Measurements from ENCODE around the gene AUTS2. TPM values are rescaled to one million over a fixed set of nuclear protein-coding genes. Genes with fewer than 3 reads are reported as not detected.

The AUTS2 gene
- polyA plus RNA-seq, 3 donors: 3.1 to 8.3 (median 7.9) TPM

- 61 to 86% (median 83%) methylated on average over 4 of the region's 4 CpGs for WGBS, 3 donors
- H3K27ac ChIP-seq (ENCODE audit: low read depth, low read length): no peak overlapping the region
Observed at GRCh38 chr7:69759373-69759772, 161.1 kb downstream of the AUTS2 start.

GRCh38 chr7:69761290-69761922 lies 163.1 kb downstream of the AUTS2 start:
- no peak overlapping the region for H3K27ac ChIP-seq (ENCODE audit: low read depth, low read length)
- WGBS, 3 donors: 58 to 70% (median 59%) methylated on average over 5 of the region's 5 CpGs

- no peak overlapping the region for H3K27ac ChIP-seq (ENCODE audit: low read depth, low read length)
- WGBS, 3 donors: 90 to 93% (median 93%) methylated on average over 3 of the region's 3 CpGs
Observed at GRCh38 chr7:69762821-69763352, 164.6 kb downstream of the AUTS2 start.

GRCh38 chr7:69763513-69763912 lies 165.2 kb downstream of the AUTS2 start:
- no peak overlapping the region for H3K27ac ChIP-seq (ENCODE audit: low read depth, low read length)
- WGBS, 3 donors: 78 to 95% (median 79%) methylated on average over 3 of the region's 3 CpGs

GRCh38 chr7:69764147-69764546 lies 165.9 kb downstream of the AUTS2 start:
- no peak overlapping the region for H3K27ac ChIP-seq (ENCODE audit: low read depth, low read length)
- 82 to 96% (median 89%) methylated on average over 4 of the region's 4 CpGs for WGBS, 3 donors

GRCh38 chr7:69764681-69765080 lies 166.4 kb downstream of the AUTS2 start:
- WGBS, 3 donors: 88 to 97% (median 93%) methylated on average over 2 of the region's 2 CpGs
- H3K27ac ChIP-seq (ENCODE audit: low read depth, low read length): no peak overlapping the region

- WGBS, 3 donors: 53 to 94% (median 55%) methylated on average over 2 of the region's 2 CpGs
- H3K27ac ChIP-seq (ENCODE audit: low read depth, low read length): no peak overlapping the region
Observed at GRCh38 chr7:69765879-69766278, 167.6 kb downstream of the AUTS2 start.

- no peak overlapping the region for H3K27ac ChIP-seq (ENCODE audit: low read depth, low read length)
- WGBS, 3 donors: 41 to 51% (median 43%) methylated on average over 1 of the region's 1 CpG
Observed at GRCh38 chr7:69768986-69769595, 170.8 kb downstream of the AUTS2 start.

GRCh38 chr7:69769826-69770225 lies 171.6 kb downstream of the AUTS2 start:
- H3K27ac ChIP-seq (ENCODE audit: low read depth, low read length): no peak overlapping the region
- WGBS, 3 donors: 85 to 92% (median 91%) methylated on average over 1 of the region's 1 CpG

- WGBS, 3 donors: 76 to 87% (median 86%) methylated on average over 6 of the region's 6 CpGs
- no peak overlapping the region for H3K27ac ChIP-seq (ENCODE audit: low read depth, low read length)
Observed at GRCh38 chr7:69770613-69771012, 172.3 kb downstream of the AUTS2 start.

GRCh38 chr7:69772718-69773436 lies 174.6 kb downstream of the AUTS2 start:
- WGBS, 3 donors: 63 to 91% (median 84%) methylated on average over 8 to 9 of the region's 9 CpGs
- H3K27ac ChIP-seq (ENCODE audit: low read depth, low read length): no peak overlapping the region

GRCh38 chr7:69773535-69774225 lies 175.4 kb downstream of the AUTS2 start:
- H3K27ac ChIP-seq (ENCODE audit: low read depth, low read length): no peak overlapping the region
- WGBS, 3 donors: 65 to 87% (median 69%) methylated on average over 9 of the region's 9 CpGs

- WGBS, 3 donors: 66 to 86% (median 70%) methylated on average over 6 of the region's 6 CpGs
- H3K27ac ChIP-seq (ENCODE audit: low read depth, low read length): no peak overlapping the region
Observed at GRCh38 chr7:69775231-69775771, 177.0 kb downstream of the AUTS2 start.

GRCh38 chr7:69776611-69777010 lies 178.3 kb downstream of the AUTS2 start:
- 56 to 79% (median 67%) methylated on average over 1 of the region's 1 CpG for whole genome bisulfite sequencing, 3 donors
- H3K27ac ChIP-seq (ENCODE audit: low read depth, low read length): no peak overlapping the region

- H3K27ac ChIP-seq (ENCODE audit: low read depth, low read length): no peak overlapping the region
Observed at GRCh38 chr7:69778138-69778537, 179.9 kb downstream of the AUTS2 start.

- 82 to 100% (median 97%) methylated on average over 1 of the region's 1 CpG for WGBS, 3 donors
- no peak overlapping the region for H3K27ac ChIP-seq (ENCODE audit: low read depth, low read length)
Observed at GRCh38 chr7:69780379-69780778, 182.1 kb downstream of the AUTS2 start.

GRCh38 chr7:69781412-69781846 lies 183.2 kb downstream of the AUTS2 start:
- 52 to 59% (median 55%) methylated on average over 3 of the region's 3 CpGs for WGBS, 3 donors
- no peak overlapping the region for H3K27ac ChIP-seq (ENCODE audit: low read depth, low read length)

- H3K27ac ChIP-seq (ENCODE audit: low read depth, low read length): no peak overlapping the region
- 48 to 75% (median 63%) methylated on average over 7 of the region's 7 CpGs for WGBS, 3 donors
Observed at GRCh38 chr7:69782917-69783684, 184.8 kb downstream of the AUTS2 start.
